ENCODE measurements around the gene EEFSEC.

DNA sequence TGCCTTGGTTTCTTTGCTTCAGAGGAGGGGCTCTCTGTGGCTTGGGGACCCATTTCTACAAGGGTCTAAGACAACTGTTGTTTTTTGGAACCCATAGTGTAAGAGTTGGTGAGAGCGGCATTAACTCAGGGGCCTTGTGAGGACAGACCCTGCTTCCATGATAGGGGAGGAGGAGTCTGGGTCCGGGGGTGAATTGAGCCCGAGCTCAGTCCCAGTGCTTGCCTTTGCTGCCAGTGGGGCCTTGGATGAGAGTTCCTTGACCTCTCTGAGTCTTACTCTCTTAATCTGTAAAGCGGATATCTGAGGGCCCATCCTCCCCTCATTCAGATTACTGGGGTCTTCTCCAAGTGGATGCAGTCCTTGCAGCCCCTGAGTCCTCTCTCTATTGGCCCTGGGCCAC lies 74.2 kb downstream of the EEFSEC start:
- TF ChIP-seq, protein P1, sequence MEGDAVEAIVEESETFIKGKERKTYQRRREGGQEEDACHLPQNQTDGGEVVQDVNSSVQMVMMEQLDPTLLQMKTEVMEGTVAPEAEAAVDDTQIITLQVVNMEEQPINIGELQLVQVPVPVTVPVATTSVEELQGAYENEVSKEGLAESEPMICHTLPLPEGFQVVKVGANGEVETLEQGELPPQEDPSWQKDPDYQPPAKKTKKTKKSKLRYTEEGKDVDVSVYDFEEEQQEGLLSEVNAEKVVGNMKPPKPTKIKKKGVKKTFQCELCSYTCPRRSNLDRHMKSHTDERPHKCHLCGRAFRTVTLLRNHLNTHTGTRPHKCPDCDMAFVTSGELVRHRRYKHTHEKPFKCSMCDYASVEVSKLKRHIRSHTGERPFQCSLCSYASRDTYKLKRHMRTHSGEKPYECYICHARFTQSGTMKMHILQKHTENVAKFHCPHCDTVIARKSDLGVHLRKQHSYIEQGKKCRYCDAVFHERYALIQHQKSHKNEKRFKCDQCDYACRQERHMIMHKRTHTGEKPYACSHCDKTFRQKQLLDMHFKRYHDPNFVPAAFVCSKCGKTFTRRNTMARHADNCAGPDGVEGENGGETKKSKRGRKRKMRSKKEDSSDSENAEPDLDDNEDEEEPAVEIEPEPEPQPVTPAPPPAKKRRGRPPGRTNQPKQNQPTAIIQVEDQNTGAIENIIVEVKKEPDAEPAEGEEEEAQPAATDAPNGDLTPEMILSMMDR (IDR thresholded peaks at IDR 0.05; ENCODE audit: insufficient read depth, low read depth, low read length), result no peak
- TF ChIP-seq EZH2 (IDR thresholded peaks at IDR 0.05; ENCODE audit: insufficient read depth, low read length), result no peak
